ENCODE results near the gene GRIK4. TPM values are rescaled to one million over a fixed set of nuclear protein-coding genes. Genes with fewer than 3 reads are reported as not detected.

GRIK4 gene
- total and polyA plus RNA-seq, 8 donors, result 0.76 to 10.1 (median 7.7) TPM

DNA sequence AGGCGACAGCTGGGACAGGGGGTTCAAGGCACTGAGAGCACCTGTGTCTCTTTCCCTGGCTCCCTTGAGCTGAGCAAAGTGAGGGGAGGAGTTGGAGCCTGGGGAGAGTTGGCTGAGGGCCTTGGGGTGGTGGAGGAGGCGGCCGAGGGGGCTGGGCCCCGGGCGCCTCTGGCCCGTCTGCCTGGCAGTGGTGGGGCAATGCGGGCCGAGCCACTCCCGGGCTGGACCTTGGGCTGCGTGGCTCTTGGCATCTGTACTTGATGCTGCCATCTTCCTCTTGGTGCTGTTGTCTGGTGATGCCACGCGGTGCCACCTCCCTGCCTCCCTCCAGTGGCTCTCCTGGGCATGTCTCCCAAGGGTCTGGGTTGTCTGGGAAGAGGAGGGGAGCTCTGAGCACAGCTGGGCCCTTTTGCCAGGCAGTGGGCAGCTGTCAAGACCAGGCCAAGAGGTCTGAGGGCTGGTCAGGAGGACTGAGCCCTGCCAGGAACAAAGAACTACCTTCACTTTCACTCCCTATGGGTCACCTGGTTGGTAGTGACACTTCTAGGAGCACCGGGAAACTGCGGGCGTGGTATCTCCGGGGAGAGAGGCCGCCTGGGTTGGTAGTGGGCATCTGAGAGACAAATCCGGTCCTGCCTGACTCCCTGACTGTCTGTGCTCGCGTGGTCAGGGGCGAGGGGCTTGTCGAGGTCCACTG is 1.3 kb downstream of the GRIK4 start:
- intact Hi-C loops (cut with DNase I), result loop anchor here in 1 of 2 donors (5.0 to 10.0 kb wide), 3 partner anchors 174 to 682 kb away; no protein-coding TSS in a partner anchor

DNA sequence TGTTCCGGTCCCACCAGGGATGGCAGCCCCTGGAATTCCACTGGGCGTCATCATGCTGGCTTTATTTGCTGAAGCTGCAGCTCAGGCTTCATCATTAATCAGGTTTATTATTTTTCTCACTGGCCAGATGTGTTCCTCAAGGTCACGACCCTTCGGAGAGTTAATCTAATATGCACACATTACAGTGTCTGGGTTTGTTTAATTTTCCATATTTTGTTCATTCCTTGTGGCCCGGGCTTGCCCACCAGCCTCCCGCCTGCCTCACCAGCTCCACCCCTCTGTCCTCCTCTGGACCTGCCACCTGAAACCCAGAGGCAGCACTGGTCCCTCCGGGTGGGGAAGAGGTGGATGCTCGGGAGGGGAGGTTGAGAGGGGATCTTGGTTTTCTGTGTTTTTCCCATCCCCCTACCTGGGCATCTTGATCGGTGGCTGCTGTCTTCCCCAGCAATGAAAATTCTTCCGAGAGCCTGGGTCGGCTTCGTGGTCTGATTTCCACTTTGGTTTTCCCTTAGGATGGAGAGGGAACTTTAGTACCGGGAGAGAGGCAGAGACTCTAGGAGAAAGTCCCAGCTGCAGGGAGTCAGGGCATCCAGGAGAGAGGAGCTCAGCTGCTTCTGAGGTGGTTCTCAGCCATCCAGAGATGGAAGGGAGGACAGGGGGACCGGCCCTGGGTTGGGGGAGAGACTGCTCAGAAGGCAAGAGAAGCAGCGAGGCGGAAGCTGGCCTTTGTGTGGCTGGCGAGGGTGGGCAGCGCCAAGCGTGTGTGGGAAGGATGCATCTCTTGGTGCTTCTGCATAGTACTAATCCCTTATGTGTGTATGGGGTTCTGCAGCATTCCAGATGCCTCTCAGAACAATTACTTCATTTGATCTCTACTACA is 2.1 kb downstream of the GRIK4 start:
- H3K9me3 ChIP-seq, result no peaks in the 10 kb centered on the region
- TF ChIP-seq, protein P1, sequence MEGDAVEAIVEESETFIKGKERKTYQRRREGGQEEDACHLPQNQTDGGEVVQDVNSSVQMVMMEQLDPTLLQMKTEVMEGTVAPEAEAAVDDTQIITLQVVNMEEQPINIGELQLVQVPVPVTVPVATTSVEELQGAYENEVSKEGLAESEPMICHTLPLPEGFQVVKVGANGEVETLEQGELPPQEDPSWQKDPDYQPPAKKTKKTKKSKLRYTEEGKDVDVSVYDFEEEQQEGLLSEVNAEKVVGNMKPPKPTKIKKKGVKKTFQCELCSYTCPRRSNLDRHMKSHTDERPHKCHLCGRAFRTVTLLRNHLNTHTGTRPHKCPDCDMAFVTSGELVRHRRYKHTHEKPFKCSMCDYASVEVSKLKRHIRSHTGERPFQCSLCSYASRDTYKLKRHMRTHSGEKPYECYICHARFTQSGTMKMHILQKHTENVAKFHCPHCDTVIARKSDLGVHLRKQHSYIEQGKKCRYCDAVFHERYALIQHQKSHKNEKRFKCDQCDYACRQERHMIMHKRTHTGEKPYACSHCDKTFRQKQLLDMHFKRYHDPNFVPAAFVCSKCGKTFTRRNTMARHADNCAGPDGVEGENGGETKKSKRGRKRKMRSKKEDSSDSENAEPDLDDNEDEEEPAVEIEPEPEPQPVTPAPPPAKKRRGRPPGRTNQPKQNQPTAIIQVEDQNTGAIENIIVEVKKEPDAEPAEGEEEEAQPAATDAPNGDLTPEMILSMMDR (IDR thresholded peaks at IDR 0.05), result no peak
- H3K36me3 ChIP-seq, result no peaks in the 10 kb centered on the region
- no peak for ATAC-seq
- no peaks in the 10 kb centered on the region for H3K4me1 ChIP-seq
- H3K4me3 ChIP-seq, result no peak overlapping the region
- no peak overlapping the region for H3K27ac ChIP-seq
- intact Hi-C loops (cut with DNase I), result loop anchor here in 1 of 2 donors (5.0 to 10.0 kb wide), 3 partner anchors 174 to 681 kb away; no protein-coding TSS in a partner anchor
- peaks cover 0 to 98% of the 10 kb centered on the region in 2 donors for H3K27me3 ChIP-seq
- DNase-seq, result peak in 1 of 4 donors; percentile 61

More for the DNA sequence above, 1.3 kb downstream of the GRIK4 start:
- Histone ChIP-seq H3K36me3 (no peaks in the 10 kb centered on the region), H3K9me3 (no peaks in the 10 kb centered on the region), H3K27me3 (peaks cover 0 to 95% of the 10 kb centered on the region in 2 donors), H3K4me1 (no peaks in the 10 kb centered on the region), H3K4me3 (no peak overlapping the region), H3K27ac (no peak overlapping the region)
- ATAC-seq (no peak), DNase-seq (peak in 1 of 4 donors; percentile 61)
- TF ChIP-seq, protein P1 (IDR thresholded peaks at IDR 0.05), result no peak

DNA sequence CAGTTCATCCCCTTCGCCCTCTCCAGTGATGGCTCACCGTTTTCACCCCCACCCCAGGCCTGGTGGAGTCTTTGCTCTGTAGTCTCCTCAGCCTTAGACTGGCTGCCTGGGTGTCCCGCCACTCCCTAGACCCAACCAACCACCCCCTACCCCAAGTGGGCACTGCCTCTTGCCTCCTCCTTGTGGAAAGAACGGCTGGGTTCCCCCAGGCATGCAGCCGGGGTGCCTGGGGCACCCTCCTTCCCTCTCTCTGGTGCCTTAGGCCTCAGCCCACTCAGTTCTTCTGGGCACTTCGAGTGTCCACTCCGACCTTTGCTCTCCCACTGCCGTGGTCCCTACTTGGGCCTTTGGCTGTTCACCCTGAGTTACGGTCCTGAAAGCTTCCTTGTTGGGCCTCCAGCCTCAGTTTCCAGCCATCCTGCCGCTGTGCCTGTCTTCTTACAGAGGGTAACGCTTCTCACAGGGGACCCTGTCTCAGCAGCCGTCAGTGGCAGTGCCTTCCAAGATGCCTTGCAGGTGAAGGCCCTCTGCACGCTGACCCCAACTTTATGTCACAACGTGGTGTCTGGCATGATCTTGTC is 3.1 kb downstream of the GRIK4 start:
- Histone ChIP-seq H3K27ac (no peak overlapping the region), H3K36me3 (no peaks in the 10 kb centered on the region), H3K9me3 (no peaks in the 10 kb centered on the region), H3K4me1 (no peaks in the 10 kb centered on the region), H3K4me3 (no peak overlapping the region), H3K27me3 (peaks cover 0 to 94% of the 10 kb centered on the region in 2 donors)
- peak in 1 of 4 donors; percentile 64 for DNase-seq
- TF ChIP-seq, protein P1 (IDR thresholded peaks at IDR 0.05), result no peak
- intact Hi-C loops (cut with DNase I), result loop anchor here in 1 of 2 donors (5.0 to 10.0 kb wide), 3 partner anchors 173 to 680 kb away; no protein-coding TSS in a partner anchor
- ATAC-seq, result no peak

DNA sequence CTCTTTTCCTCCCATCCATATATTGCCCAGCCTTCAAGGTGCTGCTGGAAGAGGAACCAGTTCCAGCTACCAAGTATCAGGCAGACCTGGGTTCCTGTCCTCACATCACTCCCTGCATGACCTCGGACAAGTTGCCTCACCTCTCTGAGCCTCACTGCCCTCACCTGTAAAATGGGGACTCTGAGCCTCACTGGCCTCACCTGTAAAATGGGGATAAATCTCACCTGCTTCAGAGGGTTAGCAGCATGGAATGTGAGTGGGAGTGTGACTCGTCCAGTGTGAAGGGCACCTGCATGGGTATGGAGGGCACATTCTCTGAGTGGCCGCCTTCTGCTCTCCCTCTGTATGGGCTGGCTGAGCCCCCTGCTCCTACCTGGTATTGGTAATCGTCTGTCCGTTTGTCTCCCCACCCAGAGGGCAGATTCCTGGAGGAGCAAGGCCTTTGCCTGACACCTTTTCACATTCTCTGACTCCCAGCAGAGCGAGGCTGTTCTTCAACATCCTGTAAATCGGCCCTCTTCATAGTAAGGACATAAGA is 3.7 kb downstream of the GRIK4 start:
- TF ChIP-seq, protein P1 (IDR thresholded peaks at IDR 0.05), result no peak
- intact Hi-C loops (cut with DNase I), result loop anchor here in 1 of 2 donors (10.0 kb wide), 1 partner anchor 680 kb away; no protein-coding TSS in a partner anchor

More for the DNA sequence above, 3.7 kb downstream of the GRIK4 start:
- Histone ChIP-seq H3K27ac (no peak overlapping the region), H3K4me3 (no peak overlapping the region), H3K9me3 (no peaks in the 10 kb centered on the region), H3K36me3 (no peaks in the 10 kb centered on the region), H3K27me3 (peaks cover 0 to 87% of the 10 kb centered on the region in 2 donors), H3K4me1 (no peaks in the 10 kb centered on the region)
- DNase-seq (peak in 1 of 4 donors; percentile 17), ATAC-seq (no peak)
